ENCODE results near the gene ZNF184. TPM values are rescaled to one million over a fixed set of nuclear protein-coding genes. Genes with fewer than 3 reads are reported as not detected.
"Not testable (repeated sequence)": the region's sequence is repeated elsewhere in the genome, so short reads cannot be mapped to it uniquely, and the experiment has no call there.

Gene ZNF184
- total RNA-seq, 1 donor from 2014 or later: 24.6 TPM

GRCh38 chr6:27424851-27425250 is 48.1 kb downstream of the ZNF184 start:
- DNase-seq (ENCODE audit: low spot score): not testable (repeated sequence)

- peak; percentile 1 for DNase-seq (ENCODE audit: low spot score)
Observed at GRCh38 chr6:27422651-27423332, 50.1 kb downstream of the ZNF184 start.

- DNase-seq (ENCODE audit: low spot score): no peak
Observed at GRCh38 chr6:27419363-27419762, 53.5 kb downstream of the ZNF184 start.

- DNase-seq (ENCODE audit: low spot score): no peak
Observed at GRCh38 chr6:27415898-27416297, 57.0 kb downstream of the ZNF184 start.

GRCh38 chr6:27414996-27415395 is 57.9 kb downstream of the ZNF184 start:
- no peak for DNase-seq (ENCODE audit: low spot score)

GRCh38 chr6:27414300-27414699 is 58.6 kb downstream of the ZNF184 start:
- no peak for DNase-seq (ENCODE audit: low spot score)

- DNase-seq (ENCODE audit: low spot score): no peak
Observed at GRCh38 chr6:27407153-27407814, 65.6 kb downstream of the ZNF184 start.

- no peak for DNase-seq (ENCODE audit: low spot score)
Observed at GRCh38 chr6:27406085-27406484, 66.8 kb downstream of the ZNF184 start.

GRCh38 chr6:27400877-27401642 is 71.8 kb downstream of the ZNF184 start:
- DNase-seq (ENCODE audit: low spot score): no peak

Other genes starting within 250 kb of the ZNF184 start
- not detected for gene PRSS16, start 225.4 kb downstream of the ZNF184 start, total RNA-seq (ENCODE audit: insufficient read depth, low replicate concordance)
- not detected for gene POM121L2, start 160.8 kb downstream of the ZNF184 start, total RNA-seq (ENCODE audit: insufficient read depth, low replicate concordance)
- gene ZNF391, start 84.3 kb downstream of the ZNF184 start, total RNA-seq (ENCODE audit: insufficient read depth, low replicate concordance): 1.7 TPM

Data from umbilical cord (tissue), 2 donors.